IgD-negative memory B cell (primary cell): ENCODE data around the gene RAB6B. TPM values are rescaled to one million over a fixed set of nuclear protein-coding genes. Genes with fewer than 3 reads are reported as not detected.
A peak's percentile ranks its signal among the peaks of the same experiment; 100 is the strongest.

ENCODE experiments used
- H3K27ac Mint-ChIP-seq, 3 donors: one replicate each; pipeline ENCODE4 v1.8.0; 2020 to 2022; ENCODE audit warnings: mild to moderate bottlenecking in 3 of 3, mixed read lengths in 3 of 3, moderate library complexity in 1 of 3
- H3K27me3 Mint-ChIP-seq: one replicate; pipeline ENCODE4 v1.8.0; 2021; ENCODE audit warnings: mixed read lengths
- H3K36me3 Mint-ChIP-seq: one replicate; pipeline ENCODE4 v1.8.0; 2020; ENCODE audit warnings: mild to moderate bottlenecking, mixed read lengths
- H3K4me1 Mint-ChIP-seq, 3 donors: one replicate each; pipeline ENCODE4 v1.8.0; 2020 to 2022; ENCODE audit warnings: mixed read lengths in 3 of 3, mild to moderate bottlenecking in 1 of 3
- H3K4me3 Mint-ChIP-seq, 4 donors: one replicate each; pipeline ENCODE4 v1.8.0; 2020 to 2022; ENCODE audit warnings: mild to moderate bottlenecking in 4 of 4, mixed read lengths in 4 of 4, moderate library complexity in 3 of 4
- H3K9me3 Mint-ChIP-seq, 3 donors: one replicate each; pipeline ENCODE4 v1.8.0; 2020 to 2021; ENCODE audit warnings: mixed read lengths in 3 of 3, mild to moderate bottlenecking in 1 of 3
- polyA plus RNA-seq: library from polyadenylated mRNA; unstranded; fragments of 300-500 nt; fragmentation: Illumina TruSeq; gene quantifications from one replicate; pipeline ENCODE4 v1.2.3, GENCODE V29; 2021

Gene RAB6B
- polyA plus RNA-seq, 1 donor from 2014 or later: 0.36 TPM

- no peaks in the 10 kb centered on the region for H3K36me3 Mint-ChIP-seq
- no peak overlapping the region for H3K4me3 Mint-ChIP-seq
- H3K4me1 Mint-ChIP-seq: peaks cover 0 to 10% (median 6%) of the 10 kb centered on the region in 3 donors
- peaks cover 22% of the 10 kb centered on the region for H3K27me3 Mint-ChIP-seq
- no peak overlapping the region for H3K27ac Mint-ChIP-seq
- no peaks in the 10 kb centered on the region for H3K9me3 Mint-ChIP-seq
Measured at GRCh38 chr3:133924041-133924440, 28.4 kb upstream of the RAB6B start.

- Mint-ChIP-seq H3K27me3 (peaks cover 15% of the 10 kb centered on the region), H3K27ac (no peak overlapping the region), H3K9me3 (peaks cover 0 to 5% (median 0%) of the 10 kb centered on the region in 3 donors), H3K4me1 (no peaks in the 10 kb centered on the region), H3K4me3 (no peak overlapping the region), H3K36me3 (no peaks in the 10 kb centered on the region)
Measured at GRCh38 chr3:133921592-133921991, 25.9 kb upstream of the RAB6B start.

GRCh38 chr3:133917144-133917543, 21.5 kb upstream of the RAB6B start:
- Mint-ChIP-seq H3K9me3 (peaks cover 0 to 5% (median 0%) of the 10 kb centered on the region in 3 donors), H3K27me3 (peaks cover 23% of the 10 kb centered on the region)

GRCh38 chr3:133915685-133916658, 20.3 kb upstream of the RAB6B start:
- Mint-ChIP-seq H3K27ac (no peak overlapping the region), H3K9me3 (peaks cover 0 to 5% (median 0%) of the 10 kb centered on the region in 3 donors), H3K36me3 (no peaks in the 10 kb centered on the region), H3K4me3 (no peak overlapping the region), H3K4me1 (no peaks in the 10 kb centered on the region), H3K27me3 (peaks cover 24% of the 10 kb centered on the region)

More at GRCh38 chr3:133917144-133917543, 21.5 kb upstream of the RAB6B start:
- no peaks in the 10 kb centered on the region for H3K36me3 Mint-ChIP-seq
- no peak overlapping the region for H3K4me3 Mint-ChIP-seq
- no peaks in the 10 kb centered on the region for H3K4me1 Mint-ChIP-seq
- H3K27ac Mint-ChIP-seq: no peak overlapping the region

- Mint-ChIP-seq H3K36me3 (no peaks in the 10 kb centered on the region), H3K9me3 (peaks cover 0 to 5% (median 0%) of the 10 kb centered on the region in 3 donors), H3K4me1 (no peaks in the 10 kb centered on the region), H3K27ac (no peak overlapping the region), H3K4me3 (no peak overlapping the region), H3K27me3 (peaks cover 30% of the 10 kb centered on the region)
Measured at GRCh38 chr3:133914839-133915600, 19.3 kb upstream of the RAB6B start.

GRCh38 chr3:133910422-133910821, 14.7 kb upstream of the RAB6B start:
- H3K27ac Mint-ChIP-seq: no peak overlapping the region
- peaks cover 12% of the 10 kb centered on the region for H3K27me3 Mint-ChIP-seq
- H3K9me3 Mint-ChIP-seq: no peaks in the 10 kb centered on the region
- H3K4me1 Mint-ChIP-seq: no peaks in the 10 kb centered on the region
- H3K4me3 Mint-ChIP-seq: no peak overlapping the region
- no peaks in the 10 kb centered on the region for H3K36me3 Mint-ChIP-seq

- no peak overlapping the region for H3K27ac Mint-ChIP-seq
- no peaks in the 10 kb centered on the region for H3K4me1 Mint-ChIP-seq
- H3K4me3 Mint-ChIP-seq: no peak overlapping the region
- H3K27me3 Mint-ChIP-seq: peaks cover 2% of the 10 kb centered on the region
- no peaks in the 10 kb centered on the region for H3K36me3 Mint-ChIP-seq
- peaks cover 2 to 9% (median 8%) of the 10 kb centered on the region in 3 donors for H3K9me3 Mint-ChIP-seq
Measured at GRCh38 chr3:133905376-133905775, 9.7 kb upstream of the RAB6B start.

GRCh38 chr3:133901847-133902246, 6.2 kb upstream of the RAB6B start:
- Mint-ChIP-seq H3K4me1 (peaks cover 0 to 2% (median 1%) of the 10 kb centered on the region in 3 donors), H3K27me3 (no peaks in the 10 kb centered on the region), H3K36me3 (no peaks in the 10 kb centered on the region), H3K9me3 (peaks cover 4 to 9% (median 8%) of the 10 kb centered on the region in 3 donors), H3K27ac (no peak overlapping the region), H3K4me3 (no peak overlapping the region)

- Mint-ChIP-seq H3K27me3 (peaks cover 4% of the 10 kb centered on the region), H3K9me3 (peaks cover 4 to 9% (median 8%) of the 10 kb centered on the region in 3 donors), H3K4me3 (no peak overlapping the region), H3K4me1 (peaks cover 0 to 5% (median 3%) of the 10 kb centered on the region in 3 donors), H3K36me3 (no peaks in the 10 kb centered on the region), H3K27ac (no peak overlapping the region)
Measured at GRCh38 chr3:133901083-133901482, 5.4 kb upstream of the RAB6B start.

- Mint-ChIP-seq H3K4me1 (peaks cover 3 to 5% (median 3%) of the 10 kb centered on the region in 3 donors), H3K27me3 (peaks cover 7% of the 10 kb centered on the region), H3K36me3 (no peaks in the 10 kb centered on the region), H3K4me3 (no peak overlapping the region), H3K27ac (no peak overlapping the region), H3K9me3 (peaks cover 4 to 9% (median 8%) of the 10 kb centered on the region in 3 donors)
Measured at GRCh38 chr3:133899311-133899710, 3.6 kb upstream of the RAB6B start.

GRCh38 chr3:133897547-133897946, 1.9 kb upstream of the RAB6B start:
- Mint-ChIP-seq H3K36me3 (no peaks in the 10 kb centered on the region), H3K9me3 (peaks cover 0 to 4% (median under 1%) of the 10 kb centered on the region in 3 donors), H3K4me3 (peak overlapping the region in 2 of 4 donors; percentile 41 to 72), H3K4me1 (peaks cover 3 to 6% (median 5%) of the 10 kb centered on the region in 3 donors), H3K27ac (no peak overlapping the region), H3K27me3 (peaks cover 20% of the 10 kb centered on the region)

- H3K27me3 Mint-ChIP-seq: peaks cover 25% of the 10 kb centered on the region
- H3K27ac Mint-ChIP-seq: no peak overlapping the region
Measured at GRCh38 chr3:133896002-133896761, 500 bp upstream of the RAB6B start.

GRCh38 chr3:133894353-133895207, 1.1 kb downstream of the RAB6B start:
- H3K27me3 Mint-ChIP-seq: peaks cover 29% of the 10 kb centered on the region
- H3K9me3 Mint-ChIP-seq: peaks cover 0 to 4% (median 0%) of the 10 kb centered on the region in 3 donors
- no peak overlapping the region for H3K4me3 Mint-ChIP-seq
- peaks cover 3 to 6% (median 5%) of the 10 kb centered on the region in 3 donors for H3K4me1 Mint-ChIP-seq
- no peak overlapping the region for H3K27ac Mint-ChIP-seq
- peaks cover 2% of the 10 kb centered on the region for H3K36me3 Mint-ChIP-seq

More at GRCh38 chr3:133896002-133896761, 500 bp upstream of the RAB6B start:
- H3K4me1 Mint-ChIP-seq: peaks cover 3 to 6% (median 5%) of the 10 kb centered on the region in 3 donors
- H3K4me3 Mint-ChIP-seq: peak overlapping the region in 3 of 4 donors; percentile 12 to 82 (median 41)
- H3K9me3 Mint-ChIP-seq: peaks cover 0 to 4% (median 0%) of the 10 kb centered on the region in 3 donors
- no peaks in the 10 kb centered on the region for H3K36me3 Mint-ChIP-seq
